ENCODE results near the gene PKDCC. TPM values are rescaled to one million over a fixed set of nuclear protein-coding genes. Genes with fewer than 3 reads are reported as not detected.

Gene PKDCC
- polyA plus RNA-seq, 1 donor (not counting 4 experiments of a cell fraction or from before 2014, with no cell fraction given) = not detected

- Histone ChIP-seq H3K36me3 (ENCODE audit: control insufficient read depth in 2 of 2, extremely low read depth in 1 of 2, insufficient read depth in 2 of 2, low read length in 2 of 2) (no peaks in the 10 kb centered on the region), H3K9me3 (ENCODE audit: control insufficient read depth, low read depth, low read length) (no peaks in the 10 kb centered on the region), H3K27ac (ENCODE audit: control insufficient read depth, insufficient read depth, low read length) (no peak overlapping the region), H3K9ac (ENCODE audit: control insufficient read depth, extremely low read depth, insufficient read depth, low read length) (no peak overlapping the region), H3K4me1 (ENCODE audit: control insufficient read depth, extremely low read depth, insufficient read depth, low read length) (peaks cover 2% of the 10 kb centered on the region), H4K20me1 (ENCODE audit: control insufficient read depth, extremely low read depth, insufficient read depth, low read length) (no peaks in the 10 kb centered on the region), H3K4me3 (ENCODE audit: control insufficient read depth in 2 of 3, extremely low read depth in 1 of 3, insufficient read depth in 2 of 3, low read depth in 1 of 3, low read length in 3 of 3) (no peak overlapping the region), H3K79me2 (ENCODE audit: control insufficient read depth, insufficient read depth, low read length) (no peaks in the 10 kb centered on the region), H3K9me1 (ENCODE audit: control insufficient read depth, extremely low read depth, insufficient read depth, low read length) (no peaks in the 10 kb centered on the region), H2AFZ (ENCODE audit: control insufficient read depth, low read length) (no peak overlapping the region), H3K27me3 (ENCODE audit: control insufficient read depth, extremely low read depth, insufficient read depth, low read length) (no peaks in the 10 kb centered on the region), H3K4me2 (ENCODE audit: control insufficient read depth, extremely low read depth, insufficient read depth, low read depth, low read length) (no peak overlapping the region)
- DNase-seq (ENCODE audit: low read depth, low spot score) (no peak), FAIRE-seq (no peak)
- dilution Hi-C loops (cut with MboI; ENCODE audit: extremely low pct_ligation_motif_present, low sequenced_read_pairs) = no loop called here
- no peak for TF ChIP-seq EZH2 (IDR thresholded peaks at IDR 0.05; ENCODE audit: low read length)
- TF ChIP-seq, protein P1, sequence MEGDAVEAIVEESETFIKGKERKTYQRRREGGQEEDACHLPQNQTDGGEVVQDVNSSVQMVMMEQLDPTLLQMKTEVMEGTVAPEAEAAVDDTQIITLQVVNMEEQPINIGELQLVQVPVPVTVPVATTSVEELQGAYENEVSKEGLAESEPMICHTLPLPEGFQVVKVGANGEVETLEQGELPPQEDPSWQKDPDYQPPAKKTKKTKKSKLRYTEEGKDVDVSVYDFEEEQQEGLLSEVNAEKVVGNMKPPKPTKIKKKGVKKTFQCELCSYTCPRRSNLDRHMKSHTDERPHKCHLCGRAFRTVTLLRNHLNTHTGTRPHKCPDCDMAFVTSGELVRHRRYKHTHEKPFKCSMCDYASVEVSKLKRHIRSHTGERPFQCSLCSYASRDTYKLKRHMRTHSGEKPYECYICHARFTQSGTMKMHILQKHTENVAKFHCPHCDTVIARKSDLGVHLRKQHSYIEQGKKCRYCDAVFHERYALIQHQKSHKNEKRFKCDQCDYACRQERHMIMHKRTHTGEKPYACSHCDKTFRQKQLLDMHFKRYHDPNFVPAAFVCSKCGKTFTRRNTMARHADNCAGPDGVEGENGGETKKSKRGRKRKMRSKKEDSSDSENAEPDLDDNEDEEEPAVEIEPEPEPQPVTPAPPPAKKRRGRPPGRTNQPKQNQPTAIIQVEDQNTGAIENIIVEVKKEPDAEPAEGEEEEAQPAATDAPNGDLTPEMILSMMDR (optimal IDR thresholded peaks at IDR 0.05 in 1 of 3, IDR thresholded peaks at IDR 0.05 in 1 of 3, conservative IDR thresholded peaks at IDR 0.05 in 1 of 3; ENCODE audit: extremely low read depth in 1 of 3, insufficient read depth in 2 of 3, low read length in 3 of 3) = no peak
Observed at GRCh38 chr2:42069568-42069967, 21.7 kb downstream of the PKDCC start.

GRCh38 chr2:42071791-42072190 is 24.0 kb downstream of the PKDCC start:
- Histone ChIP-seq H3K4me2 (ENCODE audit: control insufficient read depth, extremely low read depth, insufficient read depth, low read depth, low read length) (no peak overlapping the region), H3K9ac (ENCODE audit: control insufficient read depth, extremely low read depth, insufficient read depth, low read length) (no peak overlapping the region), H3K4me3 (ENCODE audit: control insufficient read depth in 2 of 3, extremely low read depth in 1 of 3, insufficient read depth in 2 of 3, low read depth in 1 of 3, low read length in 3 of 3) (no peak overlapping the region), H3K27ac (ENCODE audit: control insufficient read depth, insufficient read depth, low read length) (no peak overlapping the region), H3K36me3 (ENCODE audit: control insufficient read depth in 2 of 2, extremely low read depth in 1 of 2, insufficient read depth in 2 of 2, low read length in 2 of 2) (no peaks in the 10 kb centered on the region), H3K79me2 (ENCODE audit: control insufficient read depth, insufficient read depth, low read length) (no peaks in the 10 kb centered on the region), H4K20me1 (ENCODE audit: control insufficient read depth, extremely low read depth, insufficient read depth, low read length) (no peaks in the 10 kb centered on the region), H3K9me1 (ENCODE audit: control insufficient read depth, extremely low read depth, insufficient read depth, low read length) (no peaks in the 10 kb centered on the region), H3K27me3 (ENCODE audit: control insufficient read depth, extremely low read depth, insufficient read depth, low read length) (no peaks in the 10 kb centered on the region), H3K4me1 (ENCODE audit: control insufficient read depth, extremely low read depth, insufficient read depth, low read length) (peaks cover 2% of the 10 kb centered on the region), H3K9me3 (ENCODE audit: control insufficient read depth, low read depth, low read length) (no peaks in the 10 kb centered on the region), H2AFZ (ENCODE audit: control insufficient read depth, low read length) (no peak overlapping the region)
- no peak for TF ChIP-seq EZH2 (IDR thresholded peaks at IDR 0.05; ENCODE audit: low read length)
- TF ChIP-seq, protein P1 (optimal IDR thresholded peaks at IDR 0.05 in 1 of 3, IDR thresholded peaks at IDR 0.05 in 1 of 3, conservative IDR thresholded peaks at IDR 0.05 in 1 of 3; ENCODE audit: extremely low read depth in 1 of 3, insufficient read depth in 2 of 3, low read length in 3 of 3) = no peak
- FAIRE-seq (no peak), DNase-seq (ENCODE audit: low read depth, low spot score) (no peak)
- dilution Hi-C loops (cut with MboI; ENCODE audit: extremely low pct_ligation_motif_present, low sequenced_read_pairs) = no loop called here

Data from keratinocyte (primary cell).